NCI-H128 (cell line): ENCODE measurements around the gene ARHGAP24.
"Not testable (repeated sequence)": the region's sequence is repeated elsewhere in the genome, so short reads cannot be mapped to it uniquely, and the experiment has no call there.

ENCODE experiments used
- DNase-seq: peaks from one replicate; lab custom pipeline; 2025; ENCODE audit not compliant: unreplicated experiment; lab: John Stamatoyannopoulos, UW

ARHGAP24 gene

DNA sequence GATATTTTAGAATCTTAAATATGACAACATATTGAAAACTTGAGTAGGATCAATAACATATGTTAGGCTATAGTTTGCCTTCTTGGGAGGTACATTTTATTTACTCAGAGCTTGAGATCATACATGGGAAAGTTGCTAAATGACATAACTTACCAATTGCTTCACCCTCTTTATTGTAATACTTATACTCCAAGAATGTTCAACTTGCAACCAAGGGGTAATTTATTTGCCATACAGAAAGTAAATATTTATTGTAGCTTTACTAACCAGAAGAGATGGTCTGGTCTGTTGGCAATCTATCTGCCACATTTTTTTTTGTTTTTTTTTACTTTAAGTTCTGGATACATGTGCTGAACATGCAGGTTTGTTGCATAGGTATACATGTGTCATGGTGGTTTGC is 426.6 kb downstream of the ARHGAP24 start:
- DNase-seq = no peak

GRCh38 chr4:85902647-85903046 is 427.7 kb downstream of the ARHGAP24 start:
- not testable (repeated sequence) for DNase-seq

DNA sequence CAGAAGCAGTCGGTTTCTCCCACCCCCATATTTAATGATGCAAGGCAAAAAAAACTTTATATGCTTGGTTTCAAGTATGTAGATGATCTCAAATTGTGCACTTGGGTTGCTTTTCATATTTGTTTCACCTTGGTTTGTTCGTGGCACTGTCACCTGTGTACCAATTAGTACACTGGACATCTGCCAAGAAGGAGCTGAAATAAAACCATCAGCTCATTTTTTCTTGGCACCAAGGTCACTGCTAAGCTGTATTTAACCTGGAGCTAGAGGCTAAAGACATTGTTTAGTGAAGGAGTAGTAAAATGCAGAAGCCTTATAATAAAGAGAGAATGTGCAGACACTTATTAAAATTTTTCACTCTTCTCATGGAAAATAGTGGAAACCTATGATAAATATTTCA is 430.8 kb downstream of the ARHGAP24 start:
- peak; percentile 49 for DNase-seq

GRCh38 chr4:85907001-85907400 is 432.1 kb downstream of the ARHGAP24 start:
- no peak for DNase-seq

GRCh38 chr4:85909851-85910250 is 434.9 kb downstream of the ARHGAP24 start:
- DNase-seq = no peak

DNA sequence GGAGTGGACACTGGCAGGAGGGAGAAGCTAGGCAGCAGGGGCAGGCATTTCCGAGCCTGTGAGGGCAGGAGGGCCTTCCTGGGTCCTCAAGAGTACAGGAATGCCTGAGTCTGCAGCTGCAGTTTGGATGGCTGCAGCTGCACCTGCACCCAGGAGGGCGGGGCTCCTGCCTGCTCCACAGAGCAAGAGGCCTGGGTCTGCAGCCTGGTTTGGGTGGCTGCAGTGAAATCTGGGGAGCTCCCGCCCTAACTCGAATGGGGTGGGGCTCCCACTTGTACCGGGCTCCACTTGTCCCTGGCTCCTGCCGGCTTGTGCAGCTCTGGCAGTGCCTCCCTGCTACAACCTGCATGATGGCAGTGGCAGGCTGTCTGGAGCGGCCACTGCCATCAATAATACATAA is 436.0 kb downstream of the ARHGAP24 start:
- no peak for DNase-seq

GRCh38 chr4:85913931-85914694 is 439.2 kb downstream of the ARHGAP24 start:
- DNase-seq = no peak

DNA sequence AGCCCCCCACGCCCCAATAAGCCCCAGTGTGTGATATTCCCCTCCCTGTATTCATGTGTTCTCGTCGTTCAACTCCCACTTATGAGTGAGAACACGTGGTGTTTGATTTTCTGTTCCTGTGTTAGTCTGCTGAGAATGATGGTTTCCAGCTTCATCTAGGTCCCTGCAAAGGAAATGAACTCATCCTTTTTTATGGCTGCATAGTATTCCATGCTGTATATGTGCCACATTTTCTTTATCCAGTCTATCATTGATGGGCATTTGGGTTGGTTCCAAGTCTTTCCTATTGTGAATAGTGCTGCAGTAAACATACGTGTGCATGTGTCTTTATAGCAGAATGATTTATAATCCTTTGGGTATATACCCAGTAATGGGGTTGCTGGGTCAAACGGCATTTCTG is 440.6 kb downstream of the ARHGAP24 start:
- DNase-seq = not testable (repeated sequence)

DNA sequence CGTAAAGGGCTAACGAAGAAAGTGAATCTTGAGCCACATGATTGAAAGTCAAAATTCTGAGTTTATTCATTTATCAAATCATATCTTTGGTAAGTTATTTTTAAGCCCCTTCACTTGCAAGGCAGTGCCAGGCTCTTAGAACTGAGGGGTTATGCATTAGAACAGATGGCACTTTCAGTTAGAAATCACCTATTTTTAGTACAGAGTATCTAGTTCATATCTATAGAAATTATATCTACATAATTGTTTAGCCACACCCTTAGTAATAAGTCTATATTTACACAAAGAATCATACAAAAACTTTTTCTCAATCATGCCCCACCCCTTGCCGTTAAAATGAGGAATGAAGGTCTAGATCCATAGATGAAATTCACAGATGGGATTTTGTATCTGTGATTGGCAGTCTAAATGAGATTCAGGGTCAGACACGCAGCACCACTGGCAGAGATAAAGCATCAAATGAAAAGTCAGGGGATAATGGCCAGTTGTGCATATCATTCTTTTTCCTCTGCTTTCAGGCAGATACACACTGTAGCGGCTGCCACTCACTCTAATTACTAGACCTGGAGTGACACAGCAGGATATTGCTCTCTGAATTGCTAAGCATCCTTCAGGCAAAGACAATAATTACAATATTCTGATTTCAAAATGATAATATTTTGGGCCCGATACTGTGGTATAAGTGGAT is 444.4 kb downstream of the ARHGAP24 start:
- no peak for DNase-seq

DNA sequence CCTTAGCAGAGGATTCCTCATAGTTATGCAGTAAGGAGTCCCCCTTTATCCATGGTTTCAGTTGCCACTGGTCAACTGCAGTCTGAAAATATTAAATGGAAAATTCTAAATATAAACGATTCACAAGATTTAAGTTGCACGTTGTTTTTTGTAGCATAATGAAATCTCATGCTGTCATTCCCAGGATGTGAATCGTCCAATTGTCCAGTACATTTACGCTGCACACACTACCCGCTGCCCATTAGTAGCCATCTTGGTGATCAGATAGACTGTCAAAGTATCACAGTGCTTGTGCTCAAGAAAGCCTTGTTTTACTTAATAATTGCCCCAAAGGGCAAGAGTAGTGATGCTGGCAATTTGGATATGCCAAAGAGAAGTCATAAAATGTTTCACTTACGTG is 450.1 kb downstream of the ARHGAP24 start:
- DNase-seq = no peak

GRCh38 chr4:85928775-85929591 is 454.0 kb downstream of the ARHGAP24 start:
- DNase-seq = no peak

GRCh38 chr4:85929961-85930665 is 455.2 kb downstream of the ARHGAP24 start:
- DNase-seq = peak; percentile 1

- no peak for DNase-seq
Observed at GRCh38 chr4:85932500-85933290, 457.7 kb downstream of the ARHGAP24 start.

GRCh38 chr4:85933291-85933640 is 458.3 kb downstream of the ARHGAP24 start:
- no peak for DNase-seq

- DNase-seq = no peak
Observed at GRCh38 chr4:85937507-85937906, 462.6 kb downstream of the ARHGAP24 start.

GRCh38 chr4:85938062-85938461 is 463.1 kb downstream of the ARHGAP24 start:
- no peak for DNase-seq

- no peak for DNase-seq
Observed at GRCh38 chr4:85938902-85939301, 464.0 kb downstream of the ARHGAP24 start.

DNA sequence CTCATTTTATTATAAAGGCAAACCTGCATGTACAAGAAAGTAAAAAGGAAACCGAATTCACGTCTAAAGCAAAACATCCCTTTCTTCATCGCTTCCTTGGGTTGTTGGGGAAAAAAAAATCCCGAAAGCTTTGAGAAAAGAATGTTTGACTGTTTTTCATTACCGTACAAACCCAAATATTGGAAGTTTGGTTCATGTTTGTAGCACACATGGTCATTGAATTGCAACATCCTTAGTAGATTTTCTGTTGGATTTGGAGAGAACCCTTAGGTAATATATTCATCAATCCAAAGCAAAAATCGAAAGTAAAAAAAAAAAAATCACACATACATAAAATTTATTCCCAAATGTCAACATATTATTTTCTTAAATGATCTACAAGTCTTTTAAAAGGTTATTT is 464.6 kb downstream of the ARHGAP24 start:
- DNase-seq = no peak

DNA sequence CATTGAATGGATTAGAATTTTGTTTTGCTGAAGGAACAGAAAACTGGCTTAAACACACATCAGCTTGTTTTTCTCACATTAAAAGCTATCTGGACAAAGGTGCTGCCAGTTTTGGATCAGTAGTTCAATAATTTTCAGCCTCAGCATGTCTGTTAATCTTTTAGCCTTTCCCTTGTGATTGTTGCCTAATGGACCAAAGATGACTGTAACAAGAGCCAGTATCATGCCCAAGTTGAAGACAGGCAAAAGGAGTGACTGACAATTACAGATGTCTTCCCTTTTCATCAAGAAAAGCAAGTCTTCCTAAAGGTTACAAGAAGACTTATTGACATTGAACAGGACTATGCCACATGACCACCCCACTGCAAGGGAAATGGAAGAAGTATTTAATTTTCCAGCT is 465.2 kb downstream of the ARHGAP24 start:
- DNase-seq = no peak

- no peak for DNase-seq
Observed at GRCh38 chr4:85942107-85942506, 467.2 kb downstream of the ARHGAP24 start.
